Astrocyte (in vitro differentiated cells and primary cell): ENCODE measurements around the gene SLC4A7. TPM values are rescaled to one million over a fixed set of nuclear protein-coding genes. Genes with fewer than 3 reads are reported as not detected.

Experiments used
- DNase-seq: peaks from one replicate; pipeline ENCODE4 v3.0.0-alpha.2; 2010; ENCODE audit warnings: low read depth
- FAIRE-seq: peaks from 2 replicates; lab custom pipeline; 2011; peaks lifted over from hg19 to GRCh38; lab: Jason Lieb, UNC
- H2AFZ ChIP-seq: 2 replicates; pipeline ENCODE4 v1.6.0; 2012; ENCODE audit warnings: low read depth, low read length, inconsistent platforms
- H3K27ac ChIP-seq: 2 replicates; pipeline ENCODE4 v1.5.1; 2011; ENCODE audit warnings: low read depth, low read length, inconsistent platforms
- H3K27me3 ChIP-seq: 2 replicates; pipeline ENCODE4 v1.6.0; 2011; ENCODE audit warnings: low read length, inconsistent platforms; ENCODE audit not compliant: insufficient read depth
- H3K36me3 ChIP-seq: 2 replicates; pipeline ENCODE4 v1.5.1; 2011; ENCODE audit warnings: low read length, inconsistent platforms; ENCODE audit not compliant: insufficient read depth
- H3K4me1 ChIP-seq: 2 replicates; pipeline ENCODE4 v1.5.1; 2011; ENCODE audit warnings: low read length, inconsistent platforms; ENCODE audit not compliant: insufficient read depth
- H3K4me2 ChIP-seq: 2 replicates; pipeline ENCODE4 v1.6.0; 2012; ENCODE audit warnings: low read length, inconsistent platforms
- H3K4me3 ChIP-seq: 2 replicates; pipeline ENCODE4 v1.5.1; 2011; ENCODE audit warnings: low read depth, mild to moderate bottlenecking, low read length, inconsistent platforms; ENCODE audit not compliant: insufficient read depth
- H3K79me2 ChIP-seq: 2 replicates; pipeline ENCODE4 v1.6.0; 2012; ENCODE audit warnings: mild to moderate bottlenecking, low read length, inconsistent platforms; ENCODE audit not compliant: insufficient read depth
- H3K9ac ChIP-seq: 2 replicates; pipeline ENCODE4 v1.6.0; 2012; ENCODE audit warnings: mild to moderate bottlenecking, low read length, inconsistent platforms
- H3K9me3 ChIP-seq: 2 replicates; pipeline ENCODE4 v1.5.1; 2012; ENCODE audit warnings: low read depth, mild to moderate bottlenecking, low read length, inconsistent platforms; ENCODE audit not compliant: insufficient read depth
- H4K20me1 ChIP-seq: 2 replicates; pipeline ENCODE4 v1.6.0; 2012; ENCODE audit warnings: low read length, inconsistent platforms; ENCODE audit not compliant: insufficient read depth
- H3K27ac Mint-ChIP-seq: one replicate; pipeline ENCODE4 v1.8.0; 2021; ENCODE audit warnings: mild to moderate bottlenecking, mixed read lengths; ENCODE audit not compliant: unreplicated experiment
- H3K27me3 Mint-ChIP-seq: one replicate; pipeline ENCODE4 v1.8.0; 2021; ENCODE audit warnings: low read depth, mixed read lengths; ENCODE audit not compliant: unreplicated experiment
- H3K36me3 Mint-ChIP-seq: one replicate; pipeline ENCODE4 v1.8.0; 2021; ENCODE audit warnings: low read depth, mixed read lengths; ENCODE audit not compliant: unreplicated experiment
- H3K4me1 Mint-ChIP-seq: one replicate; pipeline ENCODE4 v1.8.0; 2021; ENCODE audit warnings: low read depth, mixed read lengths; ENCODE audit not compliant: unreplicated experiment
- H3K4me3 Mint-ChIP-seq: one replicate; pipeline ENCODE4 v1.8.0; 2021; ENCODE audit warnings: mild to moderate bottlenecking, moderate library complexity, mixed read lengths; ENCODE audit not compliant: unreplicated experiment
- H3K9me3 Mint-ChIP-seq: one replicate; pipeline ENCODE4 v1.8.0; 2021; ENCODE audit warnings: mild to moderate bottlenecking, mixed read lengths; ENCODE audit not compliant: unreplicated experiment
- EZH2 ChIP-seq: IDR thresholded peaks from 2 replicates; pipeline ENCODE4 v1.6.1; 2012; ENCODE audit warnings: mild to moderate bottlenecking, low read length, inconsistent platforms; ENCODE audit not compliant: insufficient read depth
- total RNA-seq: library from RNA; stranded (reverse); gene quantifications from 2 replicates; pipeline ENCODE4 v1.2.1, GENCODE V29; 2021
- TF ChIP-seq, protein P1 (sequence below): IDR thresholded peaks from 2 replicates; pipeline ENCODE4 v1.5.1; 2011; ENCODE audit warnings: low read depth, mild to moderate bottlenecking, inconsistent platforms, low read length, moderate library complexity; ENCODE audit not compliant: insufficient read depth

SLC4A7 gene
- total RNA-seq, 1 donor from 2014 or later = 68.7 TPM

DNA sequence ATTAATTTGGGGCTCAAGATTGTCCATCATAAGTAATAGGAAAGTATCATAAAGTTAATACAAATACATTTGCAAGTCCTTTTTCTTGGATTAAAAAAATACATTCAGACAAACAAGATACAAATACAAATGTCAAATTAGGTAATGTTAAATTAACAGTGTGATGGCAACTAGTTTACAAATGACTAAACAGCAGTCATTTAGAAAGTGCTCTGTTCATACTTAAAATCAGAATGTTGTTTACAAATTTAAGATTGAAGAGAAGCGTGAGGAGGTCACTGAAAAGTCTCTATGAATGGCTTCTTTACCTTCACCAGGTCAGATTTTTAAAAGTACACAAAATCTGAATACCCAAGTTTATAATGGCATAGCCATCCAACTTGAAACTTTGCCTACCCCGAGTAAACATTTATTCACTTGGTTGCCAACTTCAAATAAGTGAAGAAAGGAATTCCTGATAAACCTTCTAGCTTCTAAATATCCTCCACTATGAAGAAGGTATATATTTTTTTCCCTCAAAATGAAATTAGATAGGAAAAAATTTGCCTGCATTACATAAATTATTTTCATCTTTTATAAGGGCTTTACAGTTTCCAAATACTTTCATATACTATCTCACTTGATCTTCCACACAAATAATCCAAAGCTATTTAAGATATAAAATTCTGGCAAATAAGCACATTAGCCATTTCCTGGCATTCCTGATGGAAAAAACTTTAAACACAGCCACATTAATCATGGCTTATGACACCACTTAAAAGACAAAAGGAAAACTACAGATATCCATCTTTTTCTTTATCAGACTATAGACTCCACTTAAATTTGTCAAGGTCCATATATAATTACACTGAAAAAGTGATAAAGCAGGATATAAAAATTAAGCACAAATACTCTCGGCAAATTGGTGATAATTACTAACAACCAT is 103.5 kb downstream of the SLC4A7 start:
- no peaks in the 10 kb centered on the region for H3K36me3 Mint-ChIP-seq
- TF ChIP-seq, protein P1, sequence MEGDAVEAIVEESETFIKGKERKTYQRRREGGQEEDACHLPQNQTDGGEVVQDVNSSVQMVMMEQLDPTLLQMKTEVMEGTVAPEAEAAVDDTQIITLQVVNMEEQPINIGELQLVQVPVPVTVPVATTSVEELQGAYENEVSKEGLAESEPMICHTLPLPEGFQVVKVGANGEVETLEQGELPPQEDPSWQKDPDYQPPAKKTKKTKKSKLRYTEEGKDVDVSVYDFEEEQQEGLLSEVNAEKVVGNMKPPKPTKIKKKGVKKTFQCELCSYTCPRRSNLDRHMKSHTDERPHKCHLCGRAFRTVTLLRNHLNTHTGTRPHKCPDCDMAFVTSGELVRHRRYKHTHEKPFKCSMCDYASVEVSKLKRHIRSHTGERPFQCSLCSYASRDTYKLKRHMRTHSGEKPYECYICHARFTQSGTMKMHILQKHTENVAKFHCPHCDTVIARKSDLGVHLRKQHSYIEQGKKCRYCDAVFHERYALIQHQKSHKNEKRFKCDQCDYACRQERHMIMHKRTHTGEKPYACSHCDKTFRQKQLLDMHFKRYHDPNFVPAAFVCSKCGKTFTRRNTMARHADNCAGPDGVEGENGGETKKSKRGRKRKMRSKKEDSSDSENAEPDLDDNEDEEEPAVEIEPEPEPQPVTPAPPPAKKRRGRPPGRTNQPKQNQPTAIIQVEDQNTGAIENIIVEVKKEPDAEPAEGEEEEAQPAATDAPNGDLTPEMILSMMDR = no peak
- no peak for TF ChIP-seq EZH2
- no peaks in the 10 kb centered on the region for H3K4me1 Mint-ChIP-seq
- Histone ChIP-seq H3K9ac (no peak overlapping the region), H3K4me1 (no peaks in the 10 kb centered on the region), H3K4me2 (no peak overlapping the region), H3K27ac (no peak overlapping the region), H2AFZ (no peak overlapping the region), H4K20me1 (no peaks in the 10 kb centered on the region), H3K36me3 (peaks cover 59% of the 10 kb centered on the region), H3K9me3 (no peaks in the 10 kb centered on the region), H3K79me2 (peaks cover 6% of the 10 kb centered on the region), H3K4me3 (no peak overlapping the region), H3K27me3 (no peaks in the 10 kb centered on the region)
- H3K9me3 Mint-ChIP-seq = no peaks in the 10 kb centered on the region
- H3K4me3 Mint-ChIP-seq = no peak overlapping the region
- H3K27me3 Mint-ChIP-seq = no peaks in the 10 kb centered on the region
- DNase-seq = peak; percentile 12
- peak; percentile 32 for FAIRE-seq
- H3K27ac Mint-ChIP-seq = no peak overlapping the region

DNA sequence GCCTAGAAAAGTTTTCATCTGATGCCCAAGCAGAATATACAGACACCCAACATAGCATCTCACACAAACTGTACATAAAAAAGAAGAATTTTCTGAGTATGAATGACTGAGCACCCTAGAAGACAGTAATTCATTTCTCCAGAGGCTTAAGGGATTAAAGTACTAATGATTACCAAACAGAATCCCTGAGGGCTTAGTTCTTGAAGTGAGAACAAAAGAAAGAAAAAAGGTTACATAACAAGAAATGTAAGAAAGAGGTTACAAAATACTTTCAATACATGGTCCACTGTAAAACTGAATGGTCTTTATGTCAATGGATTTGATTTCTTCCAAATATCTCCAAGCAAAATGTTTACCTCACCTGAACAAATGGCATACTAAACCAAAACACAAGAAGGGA is 105.9 kb downstream of the SLC4A7 start:
- H3K4me3 Mint-ChIP-seq = no peak overlapping the region
- FAIRE-seq (peak; percentile 43), DNase-seq (no peak)
- H3K27me3 ChIP-seq = no peaks in the 10 kb centered on the region
- peaks cover under 1% of the 10 kb centered on the region for H3K79me2 ChIP-seq
- H3K36me3 ChIP-seq = peaks cover 56% of the 10 kb centered on the region
- no peaks in the 10 kb centered on the region for H3K9me3 Mint-ChIP-seq
- no peak overlapping the region for H2AFZ ChIP-seq
- H3K4me3 ChIP-seq = no peak overlapping the region
- H3K36me3 Mint-ChIP-seq = no peaks in the 10 kb centered on the region
- no peak for TF ChIP-seq EZH2
- TF ChIP-seq, protein P1 = no peak
- no peaks in the 10 kb centered on the region for H3K9me3 ChIP-seq
- H3K27ac ChIP-seq = no peak overlapping the region
- H3K4me1 ChIP-seq = no peaks in the 10 kb centered on the region
- no peak overlapping the region for H3K9ac ChIP-seq
- H3K4me1 Mint-ChIP-seq = no peaks in the 10 kb centered on the region
- no peaks in the 10 kb centered on the region for H4K20me1 ChIP-seq
- no peak overlapping the region for H3K27ac Mint-ChIP-seq
- H3K27me3 Mint-ChIP-seq = no peaks in the 10 kb centered on the region
- no peak overlapping the region for H3K4me2 ChIP-seq

DNA sequence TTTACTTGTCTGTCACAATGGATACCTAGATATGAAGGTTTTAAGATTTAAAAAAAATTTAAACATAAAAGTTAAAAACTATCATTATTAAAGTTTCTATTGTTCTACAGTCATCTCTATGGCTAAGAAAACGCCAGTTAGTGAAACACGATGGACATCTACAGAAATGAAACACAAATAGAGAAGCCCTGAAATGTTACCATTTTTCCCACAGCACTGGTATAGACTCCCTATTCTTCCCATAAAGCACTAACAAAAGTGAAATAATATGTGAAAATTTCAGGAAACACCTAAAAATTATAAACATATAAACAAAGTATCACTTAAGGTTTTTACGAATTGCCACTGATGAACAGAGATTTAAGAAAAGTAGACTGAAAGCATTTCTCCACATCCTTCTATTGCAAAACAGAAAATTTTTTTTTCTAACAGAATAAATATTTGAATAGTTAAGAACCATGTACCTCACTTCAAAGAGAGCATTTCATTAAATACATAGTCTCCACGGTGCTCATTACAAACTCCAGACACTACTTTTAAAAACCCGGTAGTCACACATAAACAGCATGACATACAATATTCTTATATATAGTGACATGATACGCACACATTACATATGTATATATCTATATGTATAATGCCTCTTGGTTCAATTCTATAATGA is 107.9 kb downstream of the SLC4A7 start:
- Histone ChIP-seq H4K20me1 (no peaks in the 10 kb centered on the region), H3K36me3 (peaks cover 44% of the 10 kb centered on the region), H2AFZ (no peak overlapping the region), H3K4me2 (no peak overlapping the region), H3K9me3 (no peaks in the 10 kb centered on the region), H3K27ac (no peak overlapping the region), H3K4me3 (no peak overlapping the region), H3K4me1 (no peaks in the 10 kb centered on the region), H3K79me2 (no peaks in the 10 kb centered on the region), H3K27me3 (no peaks in the 10 kb centered on the region), H3K9ac (no peak overlapping the region)
- Mint-ChIP-seq H3K27ac (no peak overlapping the region), H3K36me3 (no peaks in the 10 kb centered on the region), H3K9me3 (no peaks in the 10 kb centered on the region), H3K4me1 (no peaks in the 10 kb centered on the region), H3K27me3 (no peaks in the 10 kb centered on the region), H3K4me3 (no peak overlapping the region)
- TF ChIP-seq, protein P1 = no peak
- no peak for TF ChIP-seq EZH2
- no peak for FAIRE-seq
- no peak for DNase-seq
